ENCODE results near the gene PTGES3L. TPM values are rescaled to one million over a fixed set of nuclear protein-coding genes. Genes with fewer than 3 reads are reported as not detected.

PTGES3L gene
- total RNA-seq, 1 experiment from 2014 or later, result 0.74 TPM

DNA sequence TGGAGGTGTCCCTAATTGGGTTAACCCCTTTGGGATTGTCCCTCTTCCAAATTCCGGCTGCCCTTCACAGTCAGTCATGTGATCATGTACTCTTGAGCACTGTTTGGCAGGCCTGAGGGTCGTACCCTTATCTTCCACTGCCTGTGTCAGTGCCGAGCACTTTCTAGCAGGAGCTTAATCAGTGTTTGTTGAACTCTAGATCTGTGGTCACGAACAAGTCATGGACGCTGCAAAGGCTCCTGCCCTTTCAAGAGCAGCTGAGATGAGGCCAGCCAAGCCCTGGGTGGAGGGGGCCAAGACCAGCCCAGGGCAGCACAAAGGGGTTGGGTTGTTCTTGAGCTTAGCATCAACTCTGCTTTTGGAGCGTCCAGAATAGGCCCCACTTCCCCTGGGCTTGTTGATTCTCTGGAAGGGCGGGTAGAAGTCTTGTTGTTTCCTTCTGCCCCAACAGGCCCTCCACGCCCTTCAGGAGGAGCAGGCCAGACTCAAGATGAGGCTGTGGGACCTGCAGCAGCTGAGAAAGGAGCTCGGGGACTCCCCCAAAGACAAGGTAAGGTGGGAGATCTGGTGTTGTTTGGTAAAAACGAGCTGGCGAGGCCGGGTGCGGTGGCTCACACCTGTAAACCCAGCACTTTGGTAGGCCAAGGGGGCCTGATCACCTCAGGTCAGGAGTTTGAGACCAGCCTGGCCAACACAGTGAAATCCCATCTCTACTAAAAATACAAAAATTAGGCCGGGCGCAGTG lies 32.0 kb upstream of the PTGES3L start:
- intact Hi-C loops (cut with micrococcal nuclease; ENCODE audit: unreplicated experiment) (no loop called here), in situ Hi-C loops (cut with HindIII; ENCODE audit: low pct_unique_long_range_greater_than_20kb, low sequenced_read_pairs) (no loop called here)
- H3K4me3 ChIP-seq (ENCODE audit: low read depth in 2 of 2, low read length in 2 of 2), result no peak overlapping the region
- no peak overlapping the region for H3K27ac ChIP-seq (ENCODE audit: low read length)
- CTCF ChIA-PET, result interaction anchor here (0.6 kb wide), 1 partner anchor 10 kb away, joined by 11 read pairs; the partner anchor contains the start of gene VAT1
- no peaks in the 10 kb centered on the region for H3K36me3 ChIP-seq (ENCODE audit: control insufficient read depth, insufficient read depth, low read length)
- H3K4me1 ChIP-seq (ENCODE audit: control insufficient read depth, insufficient read depth, low read length), result peaks cover 10% of the 10 kb centered on the region
- TF ChIP-seq, protein P1, sequence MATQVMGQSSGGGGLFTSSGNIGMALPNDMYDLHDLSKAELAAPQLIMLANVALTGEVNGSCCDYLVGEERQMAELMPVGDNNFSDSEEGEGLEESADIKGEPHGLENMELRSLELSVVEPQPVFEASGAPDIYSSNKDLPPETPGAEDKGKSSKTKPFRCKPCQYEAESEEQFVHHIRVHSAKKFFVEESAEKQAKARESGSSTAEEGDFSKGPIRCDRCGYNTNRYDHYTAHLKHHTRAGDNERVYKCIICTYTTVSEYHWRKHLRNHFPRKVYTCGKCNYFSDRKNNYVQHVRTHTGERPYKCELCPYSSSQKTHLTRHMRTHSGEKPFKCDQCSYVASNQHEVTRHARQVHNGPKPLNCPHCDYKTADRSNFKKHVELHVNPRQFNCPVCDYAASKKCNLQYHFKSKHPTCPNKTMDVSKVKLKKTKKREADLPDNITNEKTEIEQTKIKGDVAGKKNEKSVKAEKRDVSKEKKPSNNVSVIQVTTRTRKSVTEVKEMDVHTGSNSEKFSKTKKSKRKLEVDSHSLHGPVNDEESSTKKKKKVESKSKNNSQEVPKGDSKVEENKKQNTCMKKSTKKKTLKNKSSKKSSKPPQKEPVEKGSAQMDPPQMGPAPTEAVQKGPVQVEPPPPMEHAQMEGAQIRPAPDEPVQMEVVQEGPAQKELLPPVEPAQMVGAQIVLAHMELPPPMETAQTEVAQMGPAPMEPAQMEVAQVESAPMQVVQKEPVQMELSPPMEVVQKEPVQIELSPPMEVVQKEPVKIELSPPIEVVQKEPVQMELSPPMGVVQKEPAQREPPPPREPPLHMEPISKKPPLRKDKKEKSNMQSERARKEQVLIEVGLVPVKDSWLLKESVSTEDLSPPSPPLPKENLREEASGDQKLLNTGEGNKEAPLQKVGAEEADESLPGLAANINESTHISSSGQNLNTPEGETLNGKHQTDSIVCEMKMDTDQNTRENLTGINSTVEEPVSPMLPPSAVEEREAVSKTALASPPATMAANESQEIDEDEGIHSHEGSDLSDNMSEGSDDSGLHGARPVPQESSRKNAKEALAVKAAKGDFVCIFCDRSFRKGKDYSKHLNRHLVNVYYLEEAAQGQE (IDR thresholded peaks at IDR 0.05; ENCODE audit: insufficient read depth in 1 of 2, low read depth in 2 of 2, low read length in 1 of 2), result no peak
- TF ChIP-seq SIN3A (IDR thresholded peaks at IDR 0.05; ENCODE audit: borderline replicate concordance, insufficient read depth, low read depth, low read length) (no peak), POLR2AphosphoS5 (IDR thresholded peaks at IDR 0.05; ENCODE audit: low read depth, low read length) (no peak), TCF7L2 (IDR thresholded peaks at IDR 0.05; ENCODE audit: low read depth, low read length) (no peak)
- TF ChIP-seq, protein P2, sequence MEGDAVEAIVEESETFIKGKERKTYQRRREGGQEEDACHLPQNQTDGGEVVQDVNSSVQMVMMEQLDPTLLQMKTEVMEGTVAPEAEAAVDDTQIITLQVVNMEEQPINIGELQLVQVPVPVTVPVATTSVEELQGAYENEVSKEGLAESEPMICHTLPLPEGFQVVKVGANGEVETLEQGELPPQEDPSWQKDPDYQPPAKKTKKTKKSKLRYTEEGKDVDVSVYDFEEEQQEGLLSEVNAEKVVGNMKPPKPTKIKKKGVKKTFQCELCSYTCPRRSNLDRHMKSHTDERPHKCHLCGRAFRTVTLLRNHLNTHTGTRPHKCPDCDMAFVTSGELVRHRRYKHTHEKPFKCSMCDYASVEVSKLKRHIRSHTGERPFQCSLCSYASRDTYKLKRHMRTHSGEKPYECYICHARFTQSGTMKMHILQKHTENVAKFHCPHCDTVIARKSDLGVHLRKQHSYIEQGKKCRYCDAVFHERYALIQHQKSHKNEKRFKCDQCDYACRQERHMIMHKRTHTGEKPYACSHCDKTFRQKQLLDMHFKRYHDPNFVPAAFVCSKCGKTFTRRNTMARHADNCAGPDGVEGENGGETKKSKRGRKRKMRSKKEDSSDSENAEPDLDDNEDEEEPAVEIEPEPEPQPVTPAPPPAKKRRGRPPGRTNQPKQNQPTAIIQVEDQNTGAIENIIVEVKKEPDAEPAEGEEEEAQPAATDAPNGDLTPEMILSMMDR (IDR thresholded peaks at IDR 0.05), result no peak
- POLR2A ChIA-PET, result no interaction called here
- ATAC-seq (no peak), DNase-seq (ENCODE audit: low read depth, low spot score) (no peak)
- H3K9me3 ChIP-seq (ENCODE audit: control insufficient read depth, insufficient read depth, low read depth, low read length), result no peaks in the 10 kb centered on the region
- H3K27me3 ChIP-seq (ENCODE audit: control insufficient read depth, insufficient read depth, low read length), result no peaks in the 10 kb centered on the region
- BruUV-seq (replicated peaks), result no TSS peak

DNA sequence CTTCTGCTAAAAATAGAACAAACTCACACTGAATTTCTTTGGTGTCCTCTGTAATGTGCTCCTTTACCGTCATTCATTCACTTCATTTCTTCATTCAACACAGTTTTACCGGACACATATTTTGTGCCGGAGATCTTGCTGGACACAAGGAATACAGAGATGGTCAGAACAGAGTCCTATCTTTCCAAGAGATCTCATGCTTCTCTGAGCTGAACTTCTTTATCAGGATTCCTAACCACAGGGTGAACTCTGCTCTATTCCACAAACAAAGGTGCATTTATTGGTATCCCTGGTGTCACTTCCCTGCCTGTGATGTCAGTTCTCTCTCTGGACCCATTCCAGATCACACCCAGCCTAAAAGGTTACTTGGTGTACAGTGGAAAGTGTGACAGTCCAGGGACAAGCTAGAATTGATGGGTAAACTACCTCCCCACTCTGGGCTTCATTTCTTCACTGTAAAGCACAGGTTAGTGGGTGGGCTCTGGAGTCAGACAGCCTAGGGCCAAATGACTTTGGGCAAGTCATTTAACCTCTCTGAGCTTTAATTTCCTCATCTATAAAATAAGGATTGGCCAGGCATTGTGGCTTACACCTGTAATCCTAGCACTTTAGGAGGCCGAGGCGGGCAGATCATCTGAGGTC lies 30.9 kb upstream of the PTGES3L start:
- Histone ChIP-seq H3K9me3 (ENCODE audit: control insufficient read depth, insufficient read depth, low read depth, low read length) (no peaks in the 10 kb centered on the region), H3K4me3 (ENCODE audit: low read depth in 2 of 2, low read length in 2 of 2) (no peak overlapping the region), H3K27me3 (ENCODE audit: control insufficient read depth, insufficient read depth, low read length) (no peaks in the 10 kb centered on the region), H3K27ac (ENCODE audit: low read length) (no peak overlapping the region), H3K4me1 (ENCODE audit: control insufficient read depth, insufficient read depth, low read length) (peaks cover 10% of the 10 kb centered on the region), H3K36me3 (ENCODE audit: control insufficient read depth, insufficient read depth, low read length) (no peaks in the 10 kb centered on the region)
- POLR2A ChIA-PET, result no interaction called here
- ATAC-seq (0 out of 2 replicates have a peak, but pooled peaks have one; percentile 17), DNase-seq (ENCODE audit: low read depth, low spot score) (no peak)
- TF ChIP-seq, protein P2 (IDR thresholded peaks at IDR 0.05), result no peak
- no peak for TF ChIP-seq TCF7L2 (IDR thresholded peaks at IDR 0.05; ENCODE audit: low read depth, low read length)
- TF ChIP-seq, protein P1 (IDR thresholded peaks at IDR 0.05; ENCODE audit: insufficient read depth in 1 of 2, low read depth in 2 of 2, low read length in 1 of 2), result no peak
- no peak for TF ChIP-seq SIN3A (IDR thresholded peaks at IDR 0.05; ENCODE audit: borderline replicate concordance, insufficient read depth, low read depth, low read length)
- no peak for TF ChIP-seq POLR2AphosphoS5 (IDR thresholded peaks at IDR 0.05; ENCODE audit: low read depth, low read length)
- CTCF ChIA-PET, result no interaction called here
- in situ Hi-C loops (cut with HindIII; ENCODE audit: low pct_unique_long_range_greater_than_20kb, low sequenced_read_pairs), result no loop called here
- intact Hi-C loops (cut with micrococcal nuclease; ENCODE audit: unreplicated experiment), result no loop called here
- no TSS peak for BruUV-seq (replicated peaks)
